GM12878 (cell line): ENCODE results near the gene SATB2.

ENCODE experiments used
- CREB1 ChIP-seq: IDR thresholded peaks from 2 replicates; pipeline ENCODE4 v1.6.1; 2012; ENCODE audit warnings: low read depth, mild to moderate bottlenecking, inconsistent platforms
- HDAC2 ChIP-seq: fragments of 200-600 bp; sonication (generic); IDR thresholded peaks from 2 replicates; pipeline ENCODE4 v1.6.1; 2017
- LARP7 ChIP-seq: fragments of 450-650 bp; IDR thresholded peaks from 2 replicates; pipeline ENCODE4 v1.6.1; 2017; ENCODE audit warnings: mild to moderate bottlenecking
- POLR2AphosphoS5 ChIP-seq: IDR thresholded peaks from 2 replicates; pipeline ENCODE4 v1.6.1; 2011; ENCODE audit warnings: mild to moderate bottlenecking, low read length, inconsistent platforms
- SP1 ChIP-seq: IDR thresholded peaks from one replicate; pipeline ENCODE4 v1.6.1; 2011; ENCODE audit warnings: low read depth, low read length
- TF ChIP-seq, protein P1 (sequence below), 3 experiments: IDR thresholded peaks in 2 of 3; conservative IDR thresholded peaks in 1 of 3; 2 replicates each; pipeline ENCODE4 v1.5.1; 2011; ENCODE audit warnings: low read depth in 3 of 3, low read length in 3 of 3, mild to moderate bottlenecking in 3 of 3, control low read depth in 2 of 3, moderate library complexity in 2 of 3, inconsistent platforms in 1 of 3, mixed read lengths in 1 of 3; ENCODE audit not compliant: control insufficient read depth in 2 of 3, insufficient read depth in 1 of 3; ENCODE audit errors: extremely low read depth in 1 of 3
- TF ChIP-seq, protein P2 (sequence below): IDR thresholded peaks from 2 replicates; pipeline ENCODE4 v1.6.1; 2012; ENCODE audit warnings: low read depth, low read length, improper control_type of control experiment

DNA sequence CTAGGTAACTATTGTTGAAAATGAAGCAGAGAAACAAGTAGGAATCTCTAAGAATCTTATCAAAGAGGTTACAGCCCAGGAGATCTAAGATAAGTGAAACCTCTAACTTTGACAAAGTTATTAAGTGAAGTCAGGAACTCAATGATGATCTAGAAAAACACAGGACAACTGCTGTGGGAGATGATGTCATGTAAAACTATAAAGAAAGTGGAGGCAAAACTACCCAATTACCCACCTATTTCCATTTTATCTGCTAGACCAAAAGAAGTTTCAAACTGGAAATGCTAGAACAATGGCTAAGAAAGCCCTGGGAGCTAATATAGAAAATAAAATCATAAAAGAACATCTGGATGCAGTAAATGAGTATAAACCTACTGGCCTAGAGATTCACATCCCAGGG lies 50.3 kb downstream of the SATB2 start:
- TF ChIP-seq, protein P1, sequence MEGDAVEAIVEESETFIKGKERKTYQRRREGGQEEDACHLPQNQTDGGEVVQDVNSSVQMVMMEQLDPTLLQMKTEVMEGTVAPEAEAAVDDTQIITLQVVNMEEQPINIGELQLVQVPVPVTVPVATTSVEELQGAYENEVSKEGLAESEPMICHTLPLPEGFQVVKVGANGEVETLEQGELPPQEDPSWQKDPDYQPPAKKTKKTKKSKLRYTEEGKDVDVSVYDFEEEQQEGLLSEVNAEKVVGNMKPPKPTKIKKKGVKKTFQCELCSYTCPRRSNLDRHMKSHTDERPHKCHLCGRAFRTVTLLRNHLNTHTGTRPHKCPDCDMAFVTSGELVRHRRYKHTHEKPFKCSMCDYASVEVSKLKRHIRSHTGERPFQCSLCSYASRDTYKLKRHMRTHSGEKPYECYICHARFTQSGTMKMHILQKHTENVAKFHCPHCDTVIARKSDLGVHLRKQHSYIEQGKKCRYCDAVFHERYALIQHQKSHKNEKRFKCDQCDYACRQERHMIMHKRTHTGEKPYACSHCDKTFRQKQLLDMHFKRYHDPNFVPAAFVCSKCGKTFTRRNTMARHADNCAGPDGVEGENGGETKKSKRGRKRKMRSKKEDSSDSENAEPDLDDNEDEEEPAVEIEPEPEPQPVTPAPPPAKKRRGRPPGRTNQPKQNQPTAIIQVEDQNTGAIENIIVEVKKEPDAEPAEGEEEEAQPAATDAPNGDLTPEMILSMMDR (IDR thresholded peaks at IDR 0.05 in 2 of 3, conservative IDR thresholded peaks at IDR 0.05 in 1 of 3; ENCODE audit: control insufficient read depth in 2 of 3, extremely low read depth in 1 of 3, insufficient read depth in 1 of 3, low read depth in 3 of 3, low read length in 3 of 3) = no peak
- TF ChIP-seq, protein P2, sequence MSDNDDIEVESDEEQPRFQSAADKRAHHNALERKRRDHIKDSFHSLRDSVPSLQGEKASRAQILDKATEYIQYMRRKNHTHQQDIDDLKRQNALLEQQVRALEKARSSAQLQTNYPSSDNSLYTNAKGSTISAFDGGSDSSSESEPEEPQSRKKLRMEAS = no peak
- no peak for TF ChIP-seq SP1
- TF ChIP-seq LARP7 = no peak
- TF ChIP-seq CREB1 = no peak
- TF ChIP-seq HDAC2 = no peak
- TF ChIP-seq POLR2AphosphoS5 = no peak
